NT2/D1 (cell line): Measurements from ENCODE around the gene PLG.

Source experiments
- SUZ12 ChIP-seq: IDR thresholded peaks from 2 replicates; pipeline ENCODE4 v1.6.1; 2011; ENCODE audit not compliant: insufficient read length, insufficient read depth; ENCODE audit errors: extremely low read depth
- YY1 ChIP-seq: IDR thresholded peaks from 2 replicates; pipeline ENCODE4 v1.6.1; 2011; ENCODE audit not compliant: insufficient read length, insufficient read depth

DNA sequence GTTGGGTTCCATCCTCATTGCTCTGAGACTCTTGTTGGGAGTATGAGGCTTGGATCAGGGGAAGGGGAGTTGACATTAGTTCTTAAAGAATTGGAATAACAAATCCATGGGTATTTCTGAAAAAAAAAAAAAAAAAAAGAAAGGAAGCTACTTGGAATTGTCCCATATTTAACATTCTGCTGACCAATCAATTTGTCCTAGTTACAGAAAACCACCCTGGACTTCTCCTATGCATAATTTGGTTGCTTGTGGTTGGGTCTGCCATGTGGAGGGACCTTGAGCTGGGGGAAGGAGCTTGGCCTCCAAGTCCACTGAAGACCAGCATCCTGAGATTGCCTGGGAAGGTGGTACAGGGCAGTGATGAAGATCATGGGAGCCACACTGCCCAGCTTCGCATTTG is 32.6 kb downstream of the PLG start:
- TF ChIP-seq YY1, result no peak
- TF ChIP-seq SUZ12, result no peak
